Esophagus muscularis mucosa (tissue), 4 donors: Measurements from ENCODE around the gene SIK3. TPM values are rescaled to one million over a fixed set of nuclear protein-coding genes. Genes with fewer than 3 reads are reported as not detected.

ENCODE experiments used
- DNase-seq: peaks from one replicate; pipeline ENCODE4 v3.0.0-alpha.2; 2017; ENCODE audit errors: extremely low spot score
- H3K27ac ChIP-seq, 4 donors: fragments of 200-600 bp; sonication (generic); replicated peaks in 1 of 4; 1 replicate in 3 of 4; 2 replicates in 1 of 4; pipeline ENCODE4 v1.5.1; 2016 to 2019; ENCODE audit warnings: mild to moderate bottlenecking in 1 of 4
- H3K27me3 ChIP-seq, 4 donors: fragments of 200-600 bp; sonication (generic); one replicate each; pipeline versions ENCODE4 v1.5.1 to v1.6.0; 2016 to 2019
- H3K36me3 ChIP-seq, 4 donors: fragments of 200-600 bp; sonication (generic); one replicate each; pipeline ENCODE4 v1.5.1; 2016 to 2019
- H3K4me1 ChIP-seq, 4 donors: fragments of 200-600 bp; sonication (generic); one replicate each; pipeline ENCODE4 v1.5.1; 2016 to 2019
- H3K4me3 ChIP-seq, 4 donors: fragments of 200-600 bp; sonication (generic); 1 replicate in 2 of 4; 2 replicates in 2 of 4; pipeline ENCODE4 v1.5.1; 2016 to 2019; ENCODE audit warnings: mild to moderate bottlenecking in 4 of 4, moderate library complexity in 1 of 4
- H3K9me3 ChIP-seq, 4 donors: fragments of 200-600 bp; sonication (generic); 1 replicate in 3 of 4; 2 replicates in 1 of 4; pipeline ENCODE4 v1.5.1; 2016 to 2019
- EP300 ChIP-seq: sonication (generic); formaldehyde crosslinking; IDR thresholded peaks from one replicate; pipeline ENCODE4 v1.6.1; 2017; ENCODE audit warnings: antibody characterized with exemption
- POLR2A ChIP-seq: fragments of 450-650 bp; IDR thresholded peaks from one replicate; pipeline ENCODE4 v1.6.1; 2017; ENCODE audit warnings: antibody characterized with exemption, moderate library complexity, mild to moderate bottlenecking, low read depth
- POLR2AphosphoS5 ChIP-seq, 2 donors: sonication (generic); formaldehyde crosslinking; IDR thresholded peaks; one replicate each; pipeline ENCODE4 v1.6.1; 2017; ENCODE audit warnings: antibody characterized with exemption in 2 of 2
- WGBS: methylation state at CpG from one replicate; pipeline ENCODE4 v1.1.5; 2018; 5-methylcytosine and 5-hydroxymethylcytosine counted together
- intact Hi-C: fragments of 100-400 bp; cut with DNase I; formaldehyde crosslinking; loops from one replicate; pipeline ENCODE4 v1.15.1; 2023
- total RNA-seq, 4 donors: library from RNA; depleted of rRNA; stranded (reverse); fragments of >200 nt; gene quantifications; one replicate each; pipeline versions ENCODE4 v1.1.0 to v1.2.1, GENCODE V29; 2016
- TF ChIP-seq, protein P1 (sequence below), 3 experiments: fragments of 200-600 bp in 2 of 3; fragments of 450-650 bp in 1 of 3; sonication (generic) in 2 of 3; IDR thresholded peaks; one replicate each; pipeline ENCODE4 v1.5.1; 2017 to 2019; ENCODE audit warnings: antibody characterized with exemption in 3 of 3, mild to moderate bottlenecking in 2 of 3, moderate library complexity in 1 of 3

Gene SIK3
- total RNA-seq, 4 donors from 2014 or later = 39.5 to 53.5 (median 42.3) TPM

DNA sequence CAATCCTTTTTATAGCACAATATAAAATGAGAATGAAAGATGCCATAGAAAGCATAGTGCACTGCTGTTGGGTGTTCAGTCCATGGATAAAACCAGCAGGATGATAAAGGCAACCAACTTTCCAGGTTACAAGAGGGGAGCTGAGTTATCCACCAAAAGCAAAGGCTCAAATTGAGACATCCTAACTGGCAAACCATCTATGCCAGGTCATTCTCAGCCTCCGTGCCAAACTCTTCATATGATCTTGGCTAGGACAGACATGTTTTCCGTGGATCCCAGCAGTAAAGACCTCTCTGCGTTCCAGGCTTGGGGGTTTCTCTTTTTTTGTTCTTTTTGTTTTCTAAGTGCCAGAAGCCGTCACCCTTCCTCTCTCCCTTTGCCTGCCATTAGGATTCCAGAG is 253.5 kb downstream of the SIK3 start:
- no peak overlapping the region for H3K27ac ChIP-seq
- H3K36me3 ChIP-seq = peaks cover 58 to 68% (median 61%) of the 10 kb centered on the region in 4 donors
- peaks cover 0 to 13% (median 0%) of the 10 kb centered on the region in 4 donors for H3K4me1 ChIP-seq
- H3K9me3 ChIP-seq = no peaks in the 10 kb centered on the region
- WGBS = 87% methylated on average over 4 of the region's 4 CpGs
- TF ChIP-seq POLR2AphosphoS5 (IDR thresholded peaks at IDR 0.05) (no peak), EP300 (no peak), POLR2A (no peak)
- TF ChIP-seq, protein P1, sequence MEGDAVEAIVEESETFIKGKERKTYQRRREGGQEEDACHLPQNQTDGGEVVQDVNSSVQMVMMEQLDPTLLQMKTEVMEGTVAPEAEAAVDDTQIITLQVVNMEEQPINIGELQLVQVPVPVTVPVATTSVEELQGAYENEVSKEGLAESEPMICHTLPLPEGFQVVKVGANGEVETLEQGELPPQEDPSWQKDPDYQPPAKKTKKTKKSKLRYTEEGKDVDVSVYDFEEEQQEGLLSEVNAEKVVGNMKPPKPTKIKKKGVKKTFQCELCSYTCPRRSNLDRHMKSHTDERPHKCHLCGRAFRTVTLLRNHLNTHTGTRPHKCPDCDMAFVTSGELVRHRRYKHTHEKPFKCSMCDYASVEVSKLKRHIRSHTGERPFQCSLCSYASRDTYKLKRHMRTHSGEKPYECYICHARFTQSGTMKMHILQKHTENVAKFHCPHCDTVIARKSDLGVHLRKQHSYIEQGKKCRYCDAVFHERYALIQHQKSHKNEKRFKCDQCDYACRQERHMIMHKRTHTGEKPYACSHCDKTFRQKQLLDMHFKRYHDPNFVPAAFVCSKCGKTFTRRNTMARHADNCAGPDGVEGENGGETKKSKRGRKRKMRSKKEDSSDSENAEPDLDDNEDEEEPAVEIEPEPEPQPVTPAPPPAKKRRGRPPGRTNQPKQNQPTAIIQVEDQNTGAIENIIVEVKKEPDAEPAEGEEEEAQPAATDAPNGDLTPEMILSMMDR (IDR thresholded peaks at IDR 0.05) = no peak
- H3K4me3 ChIP-seq = no peak overlapping the region
- no peaks in the 10 kb centered on the region for H3K27me3 ChIP-seq
- intact Hi-C loops = no loop called here
- DNase-seq = no peak

DNA sequence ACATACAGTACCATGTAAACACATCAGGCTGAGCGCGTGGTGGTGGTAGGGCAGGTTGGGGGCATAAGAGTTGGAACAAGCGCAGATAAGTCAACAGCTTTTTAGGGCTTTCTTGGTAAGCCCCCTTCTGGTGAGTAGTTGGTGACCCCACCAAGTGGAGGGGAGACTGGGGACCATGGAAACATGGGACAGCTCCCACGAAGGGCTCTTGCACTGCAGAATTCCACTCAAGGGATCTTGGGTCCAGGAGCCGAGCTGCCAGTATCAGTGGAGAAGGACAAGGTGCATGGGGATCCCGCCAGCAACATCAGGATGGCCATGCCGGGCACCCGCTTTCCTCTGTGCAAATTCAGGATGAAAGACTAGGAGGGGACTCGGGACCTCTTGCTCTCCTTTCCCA is 254.6 kb downstream of the SIK3 start:
- no peak overlapping the region for H3K27ac ChIP-seq
- 91% methylated on average over 9 of the region's 9 CpGs for WGBS
- no peak for DNase-seq
- no peaks in the 10 kb centered on the region for H3K27me3 ChIP-seq
- no peaks in the 10 kb centered on the region for H3K9me3 ChIP-seq
- H3K4me3 ChIP-seq = no peak overlapping the region
- TF ChIP-seq POLR2AphosphoS5 (IDR thresholded peaks at IDR 0.05) = no peak
- peaks cover 0 to 13% (median 0%) of the 10 kb centered on the region in 4 donors for H3K4me1 ChIP-seq
- peaks cover 51 to 58% (median 54%) of the 10 kb centered on the region in 4 donors for H3K36me3 ChIP-seq
- intact Hi-C loops = no loop called here

DNA sequence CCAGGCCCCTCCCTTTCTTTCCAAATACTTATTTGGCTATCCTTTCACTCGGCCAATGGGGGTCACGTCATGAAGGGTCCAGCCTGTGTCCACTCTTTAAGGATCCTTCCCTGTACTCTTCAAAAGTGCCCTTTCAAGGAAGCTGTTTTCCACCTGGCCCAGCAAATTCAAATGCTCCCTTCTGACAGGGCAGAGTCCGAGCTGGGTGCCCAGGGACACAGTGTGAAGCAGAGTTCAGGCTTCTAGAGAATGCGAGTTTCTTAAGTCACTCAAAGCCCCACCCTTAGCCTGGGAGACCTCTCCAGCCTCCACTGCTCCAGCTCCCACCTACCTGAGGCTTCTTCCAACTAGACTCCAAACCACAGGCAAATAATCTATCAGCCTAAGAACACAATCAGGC is 255.3 kb downstream of the SIK3 start:
- H3K27ac ChIP-seq = no peak overlapping the region
- H3K36me3 ChIP-seq = peaks cover 44 to 51% (median 47%) of the 10 kb centered on the region in 4 donors
- H3K9me3 ChIP-seq = no peaks in the 10 kb centered on the region
- WGBS = 73% methylated on average over 4 of the region's 4 CpGs
- intact Hi-C loops = no loop called here
- DNase-seq = no peak
- no peak overlapping the region for H3K4me3 ChIP-seq
- no peaks in the 10 kb centered on the region for H3K27me3 ChIP-seq
- no peak for TF ChIP-seq EP300
- TF ChIP-seq, protein P1 (IDR thresholded peaks at IDR 0.05) = no peak
- TF ChIP-seq POLR2AphosphoS5 (IDR thresholded peaks at IDR 0.05) = no peak
- TF ChIP-seq POLR2A = no peak
- H3K4me1 ChIP-seq = peaks cover 0 to 13% (median under 1%) of the 10 kb centered on the region in 4 donors

DNA sequence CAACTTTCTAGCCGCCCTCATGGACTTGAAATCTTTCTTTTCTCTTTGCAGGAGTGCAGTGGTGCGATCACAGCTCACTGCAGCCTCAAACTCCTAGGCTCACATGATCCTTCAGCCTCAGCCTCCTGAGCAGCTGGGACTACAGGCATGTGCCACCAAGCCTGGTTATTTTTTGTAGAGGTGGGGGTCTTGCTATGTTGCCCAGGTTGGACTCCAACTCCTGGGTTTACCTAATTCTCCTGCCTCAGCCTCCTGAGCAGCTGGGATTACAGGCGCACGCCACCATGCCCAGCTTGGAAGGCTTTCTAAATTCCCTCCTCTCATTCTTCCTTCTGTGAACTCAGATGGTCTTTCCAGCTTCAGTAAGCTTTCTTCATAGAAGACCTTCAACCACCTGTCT is 256.1 kb downstream of the SIK3 start:
- no peak overlapping the region for H3K27ac ChIP-seq
- H3K9me3 ChIP-seq = no peaks in the 10 kb centered on the region
- H3K36me3 ChIP-seq = peaks cover 36 to 44% (median 39%) of the 10 kb centered on the region in 4 donors
- no peak for DNase-seq
- peaks cover 5 to 20% (median 7%) of the 10 kb centered on the region in 4 donors for H3K4me1 ChIP-seq
- intact Hi-C loops = no loop called here
- H3K27me3 ChIP-seq = no peaks in the 10 kb centered on the region
- TF ChIP-seq POLR2A = no peak
- 100% methylated on average over 4 of the region's 4 CpGs for WGBS
- no peak overlapping the region for H3K4me3 ChIP-seq

DNA sequence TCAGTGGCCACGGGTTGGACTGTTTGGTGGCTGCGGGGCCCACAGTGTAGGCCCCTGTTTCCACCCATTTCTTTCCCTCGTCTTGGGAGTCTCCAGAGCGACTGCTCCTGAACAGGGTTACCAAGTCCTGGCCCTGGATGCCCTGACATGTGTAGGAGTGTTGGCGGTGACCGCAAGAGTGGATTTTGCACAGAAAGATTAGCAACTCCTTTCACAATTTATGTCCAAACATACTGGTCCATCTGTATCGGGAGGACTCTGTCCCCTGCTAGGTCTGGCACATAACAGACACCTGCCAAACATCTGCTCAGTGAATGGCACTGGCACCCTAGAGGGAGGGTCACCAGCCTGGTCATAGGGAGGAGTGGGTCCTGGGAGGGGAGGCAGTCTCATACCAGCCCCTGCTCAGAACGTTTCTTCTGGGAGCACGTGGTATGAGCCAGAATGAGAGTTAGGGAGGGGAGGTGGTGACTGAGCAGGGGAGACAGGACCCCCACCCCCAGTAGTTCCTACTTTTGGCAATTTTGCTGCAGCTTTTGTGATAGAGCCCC is 257.4 kb downstream of the SIK3 start:
- intact Hi-C loops = no loop called here
- peaks cover 23 to 31% (median 26%) of the 10 kb centered on the region in 4 donors for H3K36me3 ChIP-seq
- WGBS = 78% methylated on average over 9 of the region's 9 CpGs
- no peaks in the 10 kb centered on the region for H3K9me3 ChIP-seq
- no peak for TF ChIP-seq POLR2A
- TF ChIP-seq, protein P1 (IDR thresholded peaks at IDR 0.05) = no peak
- H3K4me1 ChIP-seq = peaks cover 15 to 33% (median 20%) of the 10 kb centered on the region in 4 donors
- H3K27ac ChIP-seq = no peak overlapping the region
- H3K4me3 ChIP-seq = no peak overlapping the region
- DNase-seq = no peak
- no peaks in the 10 kb centered on the region for H3K27me3 ChIP-seq

DNA sequence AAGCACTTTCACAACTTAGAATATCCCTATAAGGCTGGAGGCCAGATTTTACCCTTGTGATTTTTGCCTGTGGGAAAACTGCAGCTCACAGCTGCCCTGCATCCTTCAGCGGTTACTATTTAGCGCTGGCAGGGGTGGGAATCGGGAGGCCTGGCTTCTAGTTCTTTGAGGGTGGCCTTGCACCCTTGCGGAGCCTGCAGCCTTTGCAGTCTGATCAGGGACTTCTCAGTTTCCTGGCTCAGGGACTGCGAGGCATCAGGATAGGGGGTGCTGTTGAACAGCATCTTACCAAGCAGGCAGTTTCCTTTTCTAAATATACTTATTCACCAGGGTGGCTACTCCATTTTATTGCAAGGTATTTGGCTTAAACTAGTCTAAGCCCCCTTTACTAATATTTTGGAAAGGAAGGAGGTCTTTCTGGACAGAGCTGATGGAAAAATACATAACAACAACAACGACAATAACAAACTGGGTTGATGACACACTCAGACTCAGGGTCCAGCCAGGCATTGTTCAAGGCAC is 257.9 kb downstream of the SIK3 start:
- no peak overlapping the region for H3K4me3 ChIP-seq
- peaks cover 20 to 39% (median 25%) of the 10 kb centered on the region in 4 donors for H3K4me1 ChIP-seq
- H3K27ac ChIP-seq = no peak overlapping the region
- WGBS = 37% methylated on average over 5 of the region's 6 CpGs
- intact Hi-C loops = no loop called here
- no peak for DNase-seq
- H3K36me3 ChIP-seq = peaks cover 18 to 26% (median 21%) of the 10 kb centered on the region in 4 donors
- no peaks in the 10 kb centered on the region for H3K9me3 ChIP-seq
- TF ChIP-seq POLR2AphosphoS5 (IDR thresholded peaks at IDR 0.05) (no peak), POLR2A (no peak), EP300 (no peak)
- TF ChIP-seq, protein P1 (IDR thresholded peaks at IDR 0.05) = no peak
- no peaks in the 10 kb centered on the region for H3K27me3 ChIP-seq
